HG02870 (cell line): ENCODE measurements around the gene SLA2.
"Not testable (repeated sequence)": the region's sequence is repeated elsewhere in the genome, so short reads cannot be mapped to it uniquely, and the experiment has no call there.

ENCODE experiments used
- ATAC-seq: cut with Tn5 transposase; IDR thresholded peaks from one replicate; pipeline ENCODE4 v1.9.1; 2021; ENCODE audit warnings: mild to moderate bottlenecking, moderate library complexity; ENCODE audit not compliant: unreplicated experiment

The SLA2 gene

DNA sequence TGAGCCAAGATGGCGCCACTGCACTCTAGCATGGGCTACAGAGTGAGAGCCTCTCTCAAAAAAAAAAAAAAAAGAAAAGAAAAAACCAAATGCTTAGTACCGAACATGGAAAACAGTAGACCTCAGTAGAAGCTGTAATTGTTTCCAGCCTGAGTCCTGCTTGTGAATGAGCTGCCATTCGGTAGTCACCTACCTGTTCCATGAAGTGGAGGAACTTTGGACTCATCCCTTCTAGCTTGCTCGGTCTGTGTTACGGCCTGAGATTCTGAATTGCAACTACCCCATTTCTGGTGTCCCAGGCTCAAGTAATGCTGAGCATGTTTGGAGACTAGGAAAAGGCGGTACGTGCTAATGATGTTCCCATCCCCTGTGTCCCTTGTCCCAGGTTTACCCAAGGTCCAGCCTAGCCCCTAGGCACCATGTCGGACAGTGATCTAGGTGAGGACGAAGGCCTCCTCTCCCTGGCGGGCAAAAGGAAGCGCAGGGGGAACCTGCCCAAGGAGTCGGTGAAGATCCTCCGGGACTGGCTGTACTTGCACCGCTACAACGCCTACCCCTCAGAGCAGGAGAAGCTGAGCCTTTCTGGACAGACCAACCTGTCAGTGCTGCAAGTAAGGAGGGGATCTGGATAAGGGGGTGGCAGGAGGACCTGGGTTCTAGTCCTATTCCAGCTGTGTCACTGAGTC lies 67.5 kb downstream of the SLA2 start:
- ATAC-seq = no peak

DNA sequence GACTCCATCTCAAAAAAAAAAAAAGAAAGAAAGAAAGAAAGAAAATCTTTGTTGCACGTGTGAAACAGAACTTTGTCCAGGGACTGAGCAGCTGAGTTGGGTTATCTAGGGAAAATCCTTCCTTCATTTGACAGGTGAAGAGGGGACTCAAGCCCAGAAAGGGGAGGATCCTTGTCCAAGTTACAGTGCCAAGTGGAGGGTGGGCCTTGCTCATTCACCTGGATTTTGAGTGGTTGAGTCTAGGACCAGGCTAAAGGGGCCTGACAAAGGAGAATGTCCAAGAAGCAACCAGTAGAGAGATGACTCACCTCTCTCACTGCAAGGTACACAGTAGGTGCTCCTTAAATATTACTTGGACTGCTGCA lies 69.9 kb downstream of the SLA2 start:
- ATAC-seq = no peak

DNA sequence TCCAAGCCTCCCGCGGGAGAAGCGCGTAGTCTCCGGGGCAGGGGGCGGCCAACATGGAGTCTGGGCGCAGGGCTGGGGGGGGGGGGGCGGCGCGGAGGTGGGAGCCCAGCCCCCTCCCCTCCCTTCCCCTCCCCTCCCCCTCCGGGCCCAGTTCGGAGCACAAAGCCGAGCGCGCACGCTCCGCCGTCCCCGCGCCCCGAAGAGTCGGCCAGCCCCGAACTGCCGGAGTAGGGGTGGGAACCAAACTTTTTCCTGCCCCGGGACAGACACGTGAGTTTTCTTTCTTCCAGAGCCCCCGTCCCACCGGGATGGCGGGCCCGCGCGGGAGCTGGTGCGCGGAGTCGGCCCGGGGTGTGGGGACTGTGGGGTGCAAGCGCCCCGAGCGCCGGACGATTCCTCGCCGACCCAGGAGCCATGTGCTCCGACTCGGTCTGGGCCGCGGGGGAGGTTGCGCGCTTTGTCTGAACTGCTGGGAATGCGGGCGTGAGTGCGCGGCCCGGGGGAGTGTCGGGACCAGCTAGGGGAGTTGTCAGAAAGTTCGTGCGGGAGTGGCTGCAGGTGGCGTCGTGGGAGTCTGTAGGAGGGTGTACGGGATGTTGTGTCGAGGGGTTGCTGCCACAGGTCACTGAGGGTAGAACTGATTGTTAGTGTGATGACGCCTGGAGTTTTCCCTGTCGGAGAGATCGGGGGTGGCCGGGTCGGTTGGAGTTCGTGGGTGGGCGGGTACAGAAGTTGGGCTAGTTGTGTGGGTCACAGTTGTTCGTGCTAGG lies 71.4 kb downstream of the SLA2 start:
- no peak for ATAC-seq

DNA sequence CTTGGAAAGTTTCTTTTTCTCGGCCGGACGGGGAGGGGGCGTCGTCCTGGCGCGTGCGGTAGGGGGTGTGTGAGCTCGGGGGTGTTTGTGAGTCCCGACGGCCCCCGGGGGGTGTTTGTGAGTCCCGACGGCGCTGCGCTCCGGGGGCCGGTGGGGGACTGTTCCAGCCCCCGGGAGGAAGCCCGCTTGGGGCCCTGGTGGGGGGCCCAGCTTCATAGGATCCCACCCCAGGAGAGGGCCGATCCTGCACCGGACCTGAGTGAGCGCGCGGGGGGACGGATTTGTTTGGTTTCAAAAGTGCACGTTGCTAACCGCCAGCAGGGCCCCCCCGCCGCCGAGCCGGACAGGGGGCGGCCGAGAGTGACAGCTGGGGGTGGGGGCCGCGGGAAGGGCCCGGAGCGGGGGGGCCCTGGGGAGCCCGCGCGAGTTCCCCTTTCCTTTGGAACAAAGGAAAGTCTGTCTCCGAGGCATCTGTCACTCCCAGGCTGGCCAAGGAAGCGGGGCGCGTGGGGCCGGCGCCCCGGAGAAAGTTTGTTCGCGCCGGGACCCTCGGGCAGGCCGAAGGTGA lies 72.1 kb downstream of the SLA2 start:
- no peak for ATAC-seq

DNA sequence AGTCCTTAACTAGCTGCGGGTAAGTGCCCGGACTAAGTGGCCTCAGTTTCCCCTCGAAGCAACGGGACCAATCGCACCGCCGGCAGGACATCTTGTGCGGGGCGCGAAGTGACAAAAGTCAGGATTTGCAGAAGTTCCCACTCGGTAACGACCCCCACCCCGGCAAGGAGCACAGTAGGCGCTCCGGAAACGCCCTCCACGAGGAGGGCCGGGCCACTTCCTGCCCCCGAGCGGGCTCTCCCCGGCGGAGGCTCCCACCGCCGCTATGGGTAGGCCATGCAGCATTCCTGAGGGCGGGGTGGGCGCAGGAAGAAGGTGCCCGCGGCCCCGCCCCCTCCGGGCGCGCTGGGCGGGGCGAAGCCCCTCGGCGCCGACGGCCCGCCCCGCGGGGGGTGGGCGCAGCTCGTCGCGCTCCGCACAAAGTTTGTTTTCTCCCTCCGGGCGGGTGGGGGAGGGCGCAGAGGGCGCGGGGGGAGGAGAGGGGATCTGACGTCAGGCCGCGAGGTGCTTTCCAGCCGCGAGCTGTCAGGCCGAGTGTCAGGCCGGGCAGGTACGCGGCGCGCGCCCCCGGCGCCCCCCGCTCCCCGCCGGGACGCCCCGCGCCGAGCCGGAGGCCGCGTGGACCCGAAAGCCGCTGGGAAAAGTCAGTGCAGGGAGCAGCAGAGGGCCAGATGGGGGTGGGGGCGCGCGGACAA lies 72.7 kb downstream of the SLA2 start, which contains the start of gene TGIF2:
Gene TGIF2 (plus strand): TSS at position 495 of the 695 bp plus-strand sequence. CDS start 5,178 bp downstream, outside the sequence.
- ATAC-seq = peak; percentile 45

DNA sequence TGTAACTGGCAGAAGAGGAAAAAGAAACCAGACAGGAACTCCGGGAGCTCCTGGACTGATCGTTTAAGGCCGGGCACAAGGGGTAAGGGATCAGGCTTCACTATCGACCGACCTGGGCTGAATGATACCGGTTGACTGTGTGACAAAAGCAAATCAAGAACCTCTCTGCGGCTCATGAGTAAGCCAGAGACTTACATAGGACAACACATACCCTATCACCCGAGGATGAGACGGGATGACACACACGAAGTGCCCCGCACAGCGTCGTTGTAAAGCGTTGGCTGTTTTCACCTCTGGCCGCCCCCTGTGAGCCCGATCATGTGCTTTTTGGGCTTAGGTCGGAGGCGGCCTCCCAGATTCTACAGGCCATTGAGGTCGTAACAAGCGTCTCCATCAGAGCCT lies 73.3 kb downstream of the SLA2 start:
- no peak for ATAC-seq

DNA sequence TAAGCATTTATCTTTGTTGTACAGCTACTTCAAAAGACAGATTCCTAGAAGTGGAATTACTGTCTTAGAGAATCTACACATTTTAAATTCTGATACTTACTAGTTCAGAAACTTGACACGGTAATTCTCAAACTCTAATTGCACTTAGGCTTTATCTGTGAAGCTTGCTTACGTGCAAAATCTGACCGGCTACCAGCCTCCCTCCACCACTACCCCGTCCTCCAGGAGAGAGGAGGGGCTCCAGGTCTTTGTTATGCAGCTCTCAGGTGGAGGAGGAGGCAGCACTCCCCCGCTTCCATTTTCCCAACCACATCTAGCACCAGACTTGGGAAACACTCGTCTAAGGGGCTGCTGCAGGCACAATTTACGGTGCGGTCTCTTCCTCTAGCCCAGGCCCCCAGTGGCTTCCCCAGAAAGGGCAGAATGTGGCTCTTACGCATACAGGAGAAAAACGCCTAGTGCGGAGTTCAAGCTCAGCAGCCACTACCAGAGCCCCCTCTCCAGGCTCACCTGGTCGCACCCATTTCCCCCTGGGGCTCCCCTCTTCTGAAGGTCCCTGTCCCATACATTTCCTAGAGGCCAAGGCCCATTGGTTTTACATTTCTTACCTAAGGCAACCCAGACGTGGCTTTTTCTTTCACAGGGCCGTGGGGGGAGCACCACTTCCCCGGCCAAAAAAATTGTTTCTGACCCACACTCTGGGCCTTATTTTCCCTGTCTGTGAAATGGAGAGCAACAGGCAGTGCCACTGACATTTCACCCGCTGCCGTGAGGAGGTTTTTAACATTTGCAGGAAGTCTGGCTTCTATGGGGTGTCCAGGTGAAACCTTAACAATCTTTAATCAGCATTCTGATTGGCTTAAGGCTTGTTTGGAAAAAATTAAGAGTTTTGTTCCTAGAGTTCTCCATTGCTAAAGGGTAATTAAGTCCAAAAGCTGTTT lies 74.2 kb downstream of the SLA2 start:
- ATAC-seq = no peak

DNA sequence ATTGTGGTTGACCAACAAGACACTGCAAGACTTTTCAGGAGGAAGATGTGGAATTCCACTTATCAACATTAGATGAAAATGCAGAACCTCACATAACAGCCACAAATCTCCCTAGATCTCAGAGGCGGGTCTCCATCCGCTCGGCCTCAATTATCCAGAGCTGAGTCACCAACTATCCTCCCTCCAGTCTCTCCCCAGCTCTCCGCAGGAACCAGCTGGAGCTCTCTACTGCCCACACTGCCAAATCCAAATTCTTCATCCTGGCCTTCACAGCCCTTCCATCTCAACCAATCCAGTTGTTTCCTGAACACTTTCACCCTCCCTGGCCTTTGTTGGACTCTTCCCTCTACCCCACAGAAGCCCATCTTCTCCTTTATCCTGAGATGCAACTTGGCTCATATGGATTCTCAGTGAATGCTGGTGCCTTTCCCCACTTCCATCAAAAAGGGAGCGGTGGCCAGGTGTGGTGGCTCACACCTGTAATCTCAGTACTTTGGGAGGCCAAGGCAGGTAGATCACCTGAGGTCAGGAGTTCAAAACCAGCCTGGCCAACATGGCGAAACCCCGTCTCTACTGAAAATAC lies 76.1 kb downstream of the SLA2 start:
- no peak for ATAC-seq

DNA sequence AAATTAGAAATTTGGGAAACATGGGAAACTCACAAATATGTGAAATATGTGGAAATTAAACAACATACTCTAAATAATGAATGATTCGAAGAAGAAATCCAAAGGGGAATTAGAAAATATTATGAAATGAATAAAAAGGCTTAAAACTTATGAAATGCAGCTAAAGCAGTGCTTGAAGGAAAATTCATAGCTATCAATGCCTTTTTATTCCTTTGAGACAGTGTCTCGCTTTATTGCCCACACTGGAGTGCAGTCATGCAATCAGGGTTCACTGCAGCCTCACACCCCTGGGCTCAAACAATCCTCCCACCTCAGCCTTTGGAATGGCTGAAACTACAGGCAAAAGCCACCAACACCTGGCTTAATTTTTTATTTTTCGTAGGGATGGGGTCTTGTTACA lies 80.5 kb downstream of the SLA2 start:
- ATAC-seq = no peak

DNA sequence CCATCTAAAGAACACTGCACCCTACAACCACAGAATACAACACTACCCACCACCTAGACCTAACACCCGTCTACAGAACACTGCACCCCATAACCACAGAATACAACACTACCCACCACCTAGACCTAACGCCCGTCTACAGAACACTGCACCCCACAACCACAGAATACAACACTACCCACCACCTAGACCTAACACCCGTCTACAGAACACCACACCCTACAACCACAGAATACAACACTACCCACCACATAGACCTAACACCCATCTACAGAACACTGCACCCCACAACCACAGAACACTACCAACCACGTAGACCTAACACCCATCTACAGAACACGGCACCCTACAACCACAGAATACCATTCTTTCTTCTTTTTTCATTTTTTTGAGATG lies 81.3 kb downstream of the SLA2 start:
- ATAC-seq = not testable (repeated sequence)

DNA sequence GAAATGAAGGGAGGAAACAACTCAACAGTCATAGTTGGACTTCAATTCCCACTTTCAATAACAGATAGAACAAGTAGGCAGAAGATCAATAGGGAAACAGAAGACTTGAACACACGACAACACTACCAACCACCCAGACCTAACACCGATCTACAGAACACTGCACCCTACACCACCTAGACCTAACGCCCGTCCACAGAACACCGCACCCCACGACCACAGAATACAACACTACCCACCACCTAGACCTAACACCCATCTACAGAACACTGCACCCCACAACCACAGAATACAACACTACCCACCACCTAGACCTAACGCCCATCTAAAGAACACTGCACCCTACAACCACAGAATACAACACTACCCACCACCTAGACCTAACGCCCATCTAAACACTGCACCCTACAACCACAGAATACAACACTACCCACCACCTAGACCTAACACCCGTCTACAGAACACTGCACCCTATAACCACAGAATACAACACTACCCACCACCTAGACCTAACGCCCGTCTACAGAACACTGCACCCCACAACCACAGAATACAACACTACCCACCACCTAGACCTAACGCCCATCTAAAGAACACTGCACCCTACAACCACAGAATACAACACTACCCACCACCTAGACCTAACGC lies 81.8 kb downstream of the SLA2 start:
- ATAC-seq = not testable (repeated sequence)

DNA sequence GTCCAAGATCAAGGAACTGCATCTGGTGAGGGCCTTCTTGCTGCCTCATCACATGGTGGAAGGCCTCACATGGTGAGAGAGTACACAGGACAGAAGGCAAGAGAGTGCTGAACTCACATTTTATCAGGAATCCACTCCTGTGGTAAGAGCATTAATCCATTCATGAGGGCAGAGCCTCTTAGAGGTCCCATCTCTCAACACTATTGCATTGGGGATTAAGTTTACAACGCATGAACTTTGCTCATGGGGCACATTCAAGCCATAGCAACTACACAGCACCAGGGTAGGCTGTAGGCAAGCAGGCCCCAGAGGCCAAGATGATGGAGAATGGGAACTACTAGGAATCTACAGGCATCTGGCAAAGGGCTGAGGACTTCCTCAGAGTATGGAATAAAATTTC lies 82.6 kb downstream of the SLA2 start:
- no peak for ATAC-seq

DNA sequence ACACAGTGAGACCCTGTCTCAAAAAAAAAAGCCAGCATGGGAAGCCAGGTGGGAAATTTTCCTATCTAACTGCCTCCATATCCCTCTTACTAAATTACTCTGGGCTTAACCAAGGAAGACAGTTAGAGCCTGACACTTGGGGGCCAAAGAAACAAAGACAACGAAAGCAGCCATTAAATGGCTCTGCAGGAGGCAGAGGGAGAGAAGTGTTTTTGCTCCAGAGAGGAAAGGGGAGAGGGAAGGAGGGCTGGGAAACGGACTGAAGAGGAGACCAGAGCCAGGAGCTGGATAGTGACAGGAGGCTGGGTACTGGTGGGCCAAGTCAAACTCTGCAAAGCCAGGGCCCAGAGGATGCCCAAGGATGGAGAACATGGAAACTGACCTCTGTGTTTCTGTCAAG lies 83.3 kb downstream of the SLA2 start:
- ATAC-seq = no peak
